ENCODE data around the gene NOB1.
"Not testable (repeated sequence)": the region's sequence is repeated elsewhere in the genome, so short reads cannot be mapped to it uniquely, and the experiment has no call there.

Gene NOB1

DNA sequence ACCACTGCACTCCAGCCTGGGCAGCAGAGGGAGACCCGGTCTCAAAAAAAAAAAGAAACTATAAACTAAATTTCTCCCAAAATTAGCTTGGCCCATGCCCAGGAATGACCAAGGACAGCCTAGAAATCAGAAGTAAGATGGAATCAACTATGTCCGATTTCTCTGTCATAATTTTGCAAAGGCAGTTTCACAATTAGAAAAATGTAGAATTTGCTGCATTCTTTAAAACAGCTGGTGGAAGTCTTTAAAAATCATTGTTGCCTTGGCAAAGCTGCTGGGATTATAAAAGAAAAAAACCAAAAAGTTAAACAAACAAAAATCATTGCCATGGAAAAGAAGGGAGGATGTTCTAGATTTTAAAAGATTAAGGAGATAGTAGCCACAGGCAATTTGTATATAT is 39.8 kb upstream of the NOB1 start:
- Histone ChIP-seq H3K9me3 (no peaks in the 10 kb centered on the region), H3K4me1 (ENCODE audit: control insufficient read depth in 1 of 2, insufficient read depth in 1 of 2, low read depth in 1 of 2, low read length in 1 of 2) (no peaks in the 10 kb centered on the region), H3K4me3 (ENCODE audit: low read depth in 1 of 2, low read length in 1 of 2) (no peak overlapping the region), H3K27me3 (no peaks in the 10 kb centered on the region), H3K36me3 (peaks cover 65% of the 10 kb centered on the region), H3K27ac (no peak overlapping the region)
- TF ChIP-seq, protein P1, sequence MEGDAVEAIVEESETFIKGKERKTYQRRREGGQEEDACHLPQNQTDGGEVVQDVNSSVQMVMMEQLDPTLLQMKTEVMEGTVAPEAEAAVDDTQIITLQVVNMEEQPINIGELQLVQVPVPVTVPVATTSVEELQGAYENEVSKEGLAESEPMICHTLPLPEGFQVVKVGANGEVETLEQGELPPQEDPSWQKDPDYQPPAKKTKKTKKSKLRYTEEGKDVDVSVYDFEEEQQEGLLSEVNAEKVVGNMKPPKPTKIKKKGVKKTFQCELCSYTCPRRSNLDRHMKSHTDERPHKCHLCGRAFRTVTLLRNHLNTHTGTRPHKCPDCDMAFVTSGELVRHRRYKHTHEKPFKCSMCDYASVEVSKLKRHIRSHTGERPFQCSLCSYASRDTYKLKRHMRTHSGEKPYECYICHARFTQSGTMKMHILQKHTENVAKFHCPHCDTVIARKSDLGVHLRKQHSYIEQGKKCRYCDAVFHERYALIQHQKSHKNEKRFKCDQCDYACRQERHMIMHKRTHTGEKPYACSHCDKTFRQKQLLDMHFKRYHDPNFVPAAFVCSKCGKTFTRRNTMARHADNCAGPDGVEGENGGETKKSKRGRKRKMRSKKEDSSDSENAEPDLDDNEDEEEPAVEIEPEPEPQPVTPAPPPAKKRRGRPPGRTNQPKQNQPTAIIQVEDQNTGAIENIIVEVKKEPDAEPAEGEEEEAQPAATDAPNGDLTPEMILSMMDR (IDR thresholded peaks at IDR 0.05) = no peak

DNA sequence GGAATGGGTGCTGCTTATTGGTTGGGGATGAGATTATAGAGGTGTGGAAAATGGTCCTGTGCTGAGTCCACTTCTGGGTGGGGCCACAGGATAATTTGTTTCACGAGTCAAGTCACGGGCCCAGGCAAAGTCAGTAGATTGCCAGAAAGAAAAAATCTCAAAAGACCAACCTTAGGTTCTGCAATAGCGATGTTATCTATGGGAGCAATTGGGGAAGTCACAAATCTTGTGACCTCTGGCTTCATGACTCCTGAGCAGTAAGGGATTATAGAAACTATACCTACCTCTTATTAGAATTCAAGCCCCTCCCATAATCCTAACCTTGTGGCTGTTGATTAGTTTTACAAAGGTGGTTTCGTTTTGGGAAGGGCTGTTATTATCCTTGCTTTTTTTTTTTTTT is 38.8 kb upstream of the NOB1 start:
- Histone ChIP-seq H3K27me3 (no peaks in the 10 kb centered on the region), H3K4me3 (ENCODE audit: low read depth in 1 of 2, low read length in 1 of 2) (no peak overlapping the region), H3K36me3 (peaks cover 65% of the 10 kb centered on the region), H3K4me1 (ENCODE audit: control insufficient read depth in 1 of 2, insufficient read depth in 1 of 2, low read depth in 1 of 2, low read length in 1 of 2) (no peaks in the 10 kb centered on the region), H3K27ac (no peak overlapping the region), H3K9me3 (no peaks in the 10 kb centered on the region)
- TF ChIP-seq, protein P1 (IDR thresholded peaks at IDR 0.05) = no peak

DNA sequence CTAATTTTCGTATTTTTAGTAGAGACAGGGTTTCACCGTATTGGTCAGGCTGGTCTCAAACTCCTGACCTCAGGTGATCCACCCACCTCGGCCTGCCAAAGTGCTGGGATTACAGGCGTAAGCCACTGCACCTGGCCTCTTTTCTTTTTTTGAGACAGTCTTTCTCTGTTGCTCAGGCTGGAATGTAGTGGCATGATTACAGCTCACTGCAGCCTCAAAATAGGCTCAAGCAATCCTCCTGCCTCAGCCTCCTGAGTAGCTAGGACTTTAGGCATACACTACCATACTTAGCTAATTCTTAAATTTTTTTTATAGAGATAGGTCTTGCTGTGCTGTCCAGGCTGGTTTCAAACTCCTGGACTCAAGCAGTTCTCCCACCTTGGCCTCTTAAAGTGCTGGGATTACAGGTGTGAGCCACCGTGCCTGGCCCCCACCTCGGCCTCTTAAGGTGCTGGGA is 36.7 kb upstream of the NOB1 start:
- not testable (repeated sequence) for H3K9me3 ChIP-seq
- H3K36me3 ChIP-seq = peaks cover 75% of the 10 kb centered on the region

DNA sequence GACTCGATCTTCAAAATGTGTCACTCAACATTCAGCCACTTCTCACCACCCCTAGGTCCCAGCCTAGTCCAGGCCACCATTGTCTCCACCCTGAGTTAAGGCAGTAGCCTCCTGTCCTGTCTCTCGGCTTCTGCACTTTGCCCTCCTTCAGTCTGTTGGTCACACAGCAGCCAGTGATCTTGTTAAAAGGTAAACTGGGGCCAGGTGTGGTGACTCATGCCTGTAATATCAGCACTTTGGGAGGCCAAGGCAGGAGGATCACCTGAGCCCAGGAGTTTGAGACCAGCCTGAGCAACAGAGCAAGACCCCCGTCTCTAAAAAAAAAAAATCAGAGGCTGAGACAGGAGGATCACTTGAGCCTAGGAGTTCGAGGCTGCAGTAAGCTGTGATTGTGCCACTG is 33.2 kb upstream of the NOB1 start:
- H3K27ac ChIP-seq = no peak overlapping the region
- H3K4me1 ChIP-seq (ENCODE audit: control insufficient read depth in 1 of 2, insufficient read depth in 1 of 2, low read depth in 1 of 2, low read length in 1 of 2) = no peaks in the 10 kb centered on the region
- no peak overlapping the region for H3K4me3 ChIP-seq (ENCODE audit: low read depth in 1 of 2, low read length in 1 of 2)
- H3K36me3 ChIP-seq = peaks cover 86% of the 10 kb centered on the region
- TF ChIP-seq, protein P1 (IDR thresholded peaks at IDR 0.05) = no peak
- no peaks in the 10 kb centered on the region for H3K9me3 ChIP-seq
- no peaks in the 10 kb centered on the region for H3K27me3 ChIP-seq

More for the DNA sequence above, 36.7 kb upstream of the NOB1 start:
- H3K27me3 ChIP-seq; H3K4me1 ChIP-seq (ENCODE audit: control insufficient read depth in 1 of 2, insufficient read depth in 1 of 2, low read depth in 1 of 2, low read length in 1 of 2); H3K27ac ChIP-seq; H3K4me3 ChIP-seq (ENCODE audit: low read depth in 1 of 2, low read length in 1 of 2): not testable (repeated sequence)

DNA sequence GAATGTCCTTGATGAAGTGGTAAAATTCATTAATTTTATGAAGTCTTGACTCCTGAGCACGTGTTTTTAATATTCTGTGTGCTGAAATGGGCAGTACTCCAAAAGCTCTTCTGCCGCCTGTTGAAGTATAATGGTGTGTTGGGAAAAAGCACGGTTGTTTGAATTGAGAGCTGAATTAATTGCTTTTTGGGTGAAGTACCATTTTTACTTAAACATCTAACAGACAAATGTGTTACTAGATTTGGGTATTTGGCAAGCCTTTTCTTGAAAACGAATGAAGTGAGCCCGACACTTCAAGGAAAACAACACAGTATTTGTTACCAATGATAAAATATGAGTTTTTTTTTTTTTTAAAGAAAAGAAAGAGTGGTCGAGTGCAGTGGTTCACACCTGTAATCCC is 29.9 kb upstream of the NOB1 start:
- Histone ChIP-seq H3K4me3 (ENCODE audit: low read depth in 1 of 2, low read length in 1 of 2) (no peak overlapping the region), H3K27ac (no peak overlapping the region), H3K4me1 (ENCODE audit: control insufficient read depth in 1 of 2, insufficient read depth in 1 of 2, low read depth in 1 of 2, low read length in 1 of 2) (peaks cover 3 to 5% of the 10 kb centered on the region in 2 experiments), H3K9me3 (no peaks in the 10 kb centered on the region), H3K27me3 (no peaks in the 10 kb centered on the region), H3K36me3 (peaks cover 61% of the 10 kb centered on the region)
- TF ChIP-seq, protein P1 (IDR thresholded peaks at IDR 0.05) = no peak

DNA sequence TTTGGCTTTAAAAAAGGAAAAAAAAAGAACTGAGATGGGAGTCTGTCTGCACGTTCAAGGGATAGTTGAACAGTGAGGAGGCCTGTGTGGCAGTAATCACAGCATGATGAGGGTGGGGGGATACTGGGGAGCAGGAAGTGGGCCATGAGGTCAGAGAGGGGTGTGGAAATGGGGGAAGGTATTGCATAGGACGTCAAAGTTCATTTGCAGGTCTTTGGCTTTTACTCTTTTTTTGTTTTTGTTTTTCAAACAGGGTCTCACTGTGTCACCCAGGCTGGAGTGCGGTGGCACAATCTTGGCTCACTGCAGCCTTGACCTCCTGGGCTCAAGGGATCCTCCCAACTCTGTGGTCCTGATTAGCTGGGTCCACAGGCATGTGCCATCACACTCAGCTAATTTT is 26.4 kb upstream of the NOB1 start:
- Histone ChIP-seq H3K36me3 (peaks cover 41% of the 10 kb centered on the region), H3K9me3 (no peaks in the 10 kb centered on the region), H3K27ac (no peak overlapping the region), H3K4me1 (ENCODE audit: control insufficient read depth in 1 of 2, insufficient read depth in 1 of 2, low read depth in 1 of 2, low read length in 1 of 2) (peaks cover 3 to 5% of the 10 kb centered on the region in 2 experiments), H3K27me3 (no peaks in the 10 kb centered on the region), H3K4me3 (ENCODE audit: low read depth in 1 of 2, low read length in 1 of 2) (no peak overlapping the region)
- TF ChIP-seq, protein P1 (IDR thresholded peaks at IDR 0.05) = no peak

Data from neutrophil (primary cell).